OCI-LY1 (cell line): ENCODE data around the gene RHEX.

Source experiments
- H2AFZ ChIP-seq: fragments of 200-600 bp; sonication (generic), shearing (Covaris generic); 2 replicates; pipeline ENCODE4 v1.6.0; 2014; ENCODE audit warnings: antibody characterized with exemption, mild to moderate bottlenecking, low read length
- H3F3A ChIP-seq: fragments of 200-600 bp; sonication (generic), shearing (Covaris generic); 2 replicates; pipeline ENCODE4 v1.6.0; 2014; ENCODE audit warnings: mild to moderate bottlenecking, antibody characterized with exemption, low read length, moderate library complexity; ENCODE audit not compliant: insufficient read depth
- H3K27ac ChIP-seq: fragments of 200-600 bp; sonication (generic); 2 replicates; pipeline ENCODE4 v1.5.1; 2014; ENCODE audit warnings: low read length, mixed run types, mild to moderate bottlenecking, low read depth; ENCODE audit not compliant: poor library complexity, severe bottlenecking
- H3K27me3 ChIP-seq: fragments of 200-600 bp; sonication (generic); 2 replicates; pipeline ENCODE4 v1.6.0; 2014; ENCODE audit warnings: antibody characterized with exemption, mild to moderate bottlenecking, low read length, moderate library complexity; ENCODE audit not compliant: insufficient read depth
- H3K36me3 ChIP-seq: fragments of 200-600 bp; sonication (generic); 2 replicates; pipeline ENCODE4 v1.6.1; 2014; ENCODE audit warnings: mild to moderate bottlenecking, antibody characterized with exemption, low read length, moderate library complexity, mixed read lengths; ENCODE audit not compliant: insufficient read depth
- H3K4me1 ChIP-seq: fragments of 200-600 bp; sonication (generic); 2 replicates; pipeline ENCODE4 v1.5.1; 2014; ENCODE audit warnings: mild to moderate bottlenecking, low read length, moderate library complexity; ENCODE audit not compliant: insufficient read depth, severe bottlenecking
- H3K4me2 ChIP-seq: fragments of 200-600 bp; sonication (generic), shearing (Covaris generic); 2 replicates; pipeline ENCODE4 v1.6.1; 2014; ENCODE audit warnings: low read length
- H3K4me3 ChIP-seq: fragments of 200-600 bp; sonication (generic); 2 replicates; pipeline ENCODE4 v1.5.1; 2014; ENCODE audit warnings: low read length, low read depth, mild to moderate bottlenecking, mixed read lengths; ENCODE audit not compliant: poor library complexity, severe bottlenecking
- H3K79me2 ChIP-seq: fragments of 200-600 bp; shearing (Covaris generic); 2 replicates; pipeline ENCODE4 v1.6.1; 2016; ENCODE audit warnings: mixed run types, low read length, mixed read lengths; ENCODE audit not compliant: insufficient read depth
- H3K9ac ChIP-seq: fragments of 200-600 bp; sonication (generic), shearing (Covaris generic); 2 replicates; pipeline ENCODE4 v1.6.1; 2014; ENCODE audit warnings: mild to moderate bottlenecking, low read length, mixed read lengths
- H3K9me2 ChIP-seq: fragments of 200-600 bp; sonication (generic), shearing (Covaris generic); 2 replicates; pipeline ENCODE4 v1.6.1; 2014; ENCODE audit warnings: low read depth, mild to moderate bottlenecking, low read length, mixed read lengths
- H3K9me3 ChIP-seq: fragments of 200-600 bp; shearing (Covaris generic); 2 replicates; pipeline ENCODE4 v1.6.1; 2014; ENCODE audit warnings: low read length, mixed read lengths
- H4K20me1 ChIP-seq: fragments of 200-600 bp; sonication (generic), shearing (Covaris generic); 2 replicates; pipeline ENCODE4 v1.6.0; 2016; ENCODE audit warnings: mild to moderate bottlenecking, low read length; ENCODE audit not compliant: insufficient read depth
- EZH2 ChIP-seq: fragments of 200-600 bp; sonication (generic), shearing (Covaris generic); IDR thresholded peaks from 2 replicates; pipeline ENCODE4 v1.8.0; 2017; ENCODE audit warnings: borderline replicate concordance, mixed run types, mild to moderate bottlenecking, antibody characterized with exemption, low read length, moderate library complexity, mixed read lengths
- TF ChIP-seq, protein P1 (sequence below): fragments of 200-600 bp; sonication (generic), shearing (Covaris generic); IDR thresholded peaks from 2 replicates; pipeline ENCODE4 v1.5.1; 2017; ENCODE audit warnings: mild to moderate bottlenecking, antibody characterized with exemption, low read length, moderate library complexity, mixed read lengths

RHEX gene

GRCh38 chr1:206098242-206098919 is 45.4 kb downstream of the RHEX start:
- Histone ChIP-seq H4K20me1 (no peaks in the 10 kb centered on the region), H3K4me1 (no peaks in the 10 kb centered on the region), H3K9me3 (no peaks in the 10 kb centered on the region), H3K79me2 (no peaks in the 10 kb centered on the region), H2AFZ (no peak overlapping the region), H3F3A (no peaks in the 10 kb centered on the region), H3K27ac (no peak overlapping the region), H3K4me2 (no peak overlapping the region), H3K9ac (no peak overlapping the region), H3K36me3 (peaks cover 5% of the 10 kb centered on the region), H3K27me3 (no peaks in the 10 kb centered on the region), H3K9me2 (no peaks in the 10 kb centered on the region), H3K4me3 (no peak overlapping the region)
- TF ChIP-seq, protein P1, sequence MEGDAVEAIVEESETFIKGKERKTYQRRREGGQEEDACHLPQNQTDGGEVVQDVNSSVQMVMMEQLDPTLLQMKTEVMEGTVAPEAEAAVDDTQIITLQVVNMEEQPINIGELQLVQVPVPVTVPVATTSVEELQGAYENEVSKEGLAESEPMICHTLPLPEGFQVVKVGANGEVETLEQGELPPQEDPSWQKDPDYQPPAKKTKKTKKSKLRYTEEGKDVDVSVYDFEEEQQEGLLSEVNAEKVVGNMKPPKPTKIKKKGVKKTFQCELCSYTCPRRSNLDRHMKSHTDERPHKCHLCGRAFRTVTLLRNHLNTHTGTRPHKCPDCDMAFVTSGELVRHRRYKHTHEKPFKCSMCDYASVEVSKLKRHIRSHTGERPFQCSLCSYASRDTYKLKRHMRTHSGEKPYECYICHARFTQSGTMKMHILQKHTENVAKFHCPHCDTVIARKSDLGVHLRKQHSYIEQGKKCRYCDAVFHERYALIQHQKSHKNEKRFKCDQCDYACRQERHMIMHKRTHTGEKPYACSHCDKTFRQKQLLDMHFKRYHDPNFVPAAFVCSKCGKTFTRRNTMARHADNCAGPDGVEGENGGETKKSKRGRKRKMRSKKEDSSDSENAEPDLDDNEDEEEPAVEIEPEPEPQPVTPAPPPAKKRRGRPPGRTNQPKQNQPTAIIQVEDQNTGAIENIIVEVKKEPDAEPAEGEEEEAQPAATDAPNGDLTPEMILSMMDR: no peak
- no peak for TF ChIP-seq EZH2

- H2AFZ ChIP-seq: no peak overlapping the region
- no peaks in the 10 kb centered on the region for H3K9me3 ChIP-seq
- no peaks in the 10 kb centered on the region for H4K20me1 ChIP-seq
- no peak for TF ChIP-seq EZH2
- TF ChIP-seq, protein P1: no peak
- no peak overlapping the region for H3K4me3 ChIP-seq
- H3K4me1 ChIP-seq: no peaks in the 10 kb centered on the region
- peaks cover 5% of the 10 kb centered on the region for H3K36me3 ChIP-seq
- H3K27me3 ChIP-seq: no peaks in the 10 kb centered on the region
- H3K9ac ChIP-seq: no peak overlapping the region
- H3K4me2 ChIP-seq: no peak overlapping the region
- H3K27ac ChIP-seq: no peak overlapping the region
- H3K9me2 ChIP-seq: no peaks in the 10 kb centered on the region
- no peaks in the 10 kb centered on the region for H3K79me2 ChIP-seq
- H3F3A ChIP-seq: no peaks in the 10 kb centered on the region
Measured at GRCh38 chr1:206100226-206100815, 47.3 kb downstream of the RHEX start.

- H3K79me2 ChIP-seq: no peaks in the 10 kb centered on the region
Measured at GRCh38 chr1:206101351-206102045, 48.5 kb downstream of the RHEX start.

More at GRCh38 chr1:206101351-206102045, 48.5 kb downstream of the RHEX start:
- H3K9me3 ChIP-seq: no peaks in the 10 kb centered on the region
- no peak overlapping the region for H3K4me2 ChIP-seq
- H4K20me1 ChIP-seq: no peaks in the 10 kb centered on the region
- TF ChIP-seq EZH2: no peak
- TF ChIP-seq, protein P1: no peak
- H3K4me1 ChIP-seq: peaks cover 3% of the 10 kb centered on the region
- H3K9ac ChIP-seq: no peak overlapping the region
- no peaks in the 10 kb centered on the region for H3K9me2 ChIP-seq
- H3F3A ChIP-seq: no peaks in the 10 kb centered on the region
- H2AFZ ChIP-seq: no peak overlapping the region
- H3K4me3 ChIP-seq: no peak overlapping the region
- H3K27ac ChIP-seq: no peak overlapping the region
- no peaks in the 10 kb centered on the region for H3K27me3 ChIP-seq
- H3K36me3 ChIP-seq: peaks cover 5% of the 10 kb centered on the region
